H1 (cell line): ENCODE results near the gene MYORG. TPM values are rescaled to one million over a fixed set of nuclear protein-coding genes. Genes with fewer than 3 reads are reported as not detected.

Source experiments
- FOSL1 ChIP-seq: IDR thresholded peaks from 2 replicates; pipeline ENCODE4 v1.6.1; 2011; ENCODE audit warnings: mild to moderate bottlenecking, low read depth, low read length, moderate library complexity; ENCODE audit not compliant: insufficient read depth
- NANOG ChIP-seq: IDR thresholded peaks from 2 replicates; pipeline ENCODE4 v1.6.1; 2011; ENCODE audit warnings: low read length, low read depth, mild to moderate bottlenecking, inconsistent platforms; ENCODE audit not compliant: insufficient read depth, poor library complexity, severe bottlenecking
- polyA plus RNA-seq, 7 experiments: library from polyadenylated mRNA; depleted of rRNA in 3 of 7; stranded (reverse) in 5 of 7; unstranded in 2 of 7; fragments of >200 nt in 5 of 7; fragments of 200-250 nt in 2 of 7; gene quantifications; 1 replicate in 5 of 7; 2 replicates in 1 of 7; 4 replicates in 1 of 7; pipeline versions ENCODE4 v1.2.1 to v1.2.3, GENCODE V29; 2011 to 2013; ENCODE audit warnings: missing spikeins in 2 of 7, mixed read lengths in 2 of 7
- total RNA-seq: library from RNA; stranded (reverse); fragmentation: NEBNext Ultra II Directional; extraction: Animal tissue kit (Norgen Biotek cat#: 25700); gene quantifications from 2 replicates; pipeline ENCODE4 v1.2.1, GENCODE V29; 2021

MYORG gene
- total and polyA plus RNA-seq, 2 of the 8 experiments (the other 6 are each of a cell fraction or from before 2014, with no cell fraction given) = 1.2 to 5.9 TPM

- TF ChIP-seq FOSL1 (no peak), NANOG (no peak)
These were observed 4.7 kb downstream of the MYORG start (continued) for GRCh38 chr9:34371886-34372466.
